Activated CD4-positive, alpha-beta T cell treated with anti-CD3 and anti-CD28 coated beads, Interleukin-2, Interleukin-4, amounts not matched to agents 100 ng/mL and 50 ng/mL, durations not matched to agents 16 hours and 8 hours (primary cell): ENCODE results near the gene MARK3.
"Not testable (repeated sequence)": the region's sequence is repeated elsewhere in the genome, so short reads cannot be mapped to it uniquely, and the experiment has no call there.

Source experiments
- DNase-seq: peaks from one replicate; pipeline ENCODE4 v3.0.0-alpha.2; 2020; ENCODE audit warnings: low spot score

Gene MARK3

GRCh38 chr14:103514596-103515421 lies 129.6 kb downstream of the MARK3 start:
- no peak for DNase-seq

- DNase-seq = no peak
Measured at GRCh38 chr14:103516426-103517173, 131.4 kb downstream of the MARK3 start.

DNA sequence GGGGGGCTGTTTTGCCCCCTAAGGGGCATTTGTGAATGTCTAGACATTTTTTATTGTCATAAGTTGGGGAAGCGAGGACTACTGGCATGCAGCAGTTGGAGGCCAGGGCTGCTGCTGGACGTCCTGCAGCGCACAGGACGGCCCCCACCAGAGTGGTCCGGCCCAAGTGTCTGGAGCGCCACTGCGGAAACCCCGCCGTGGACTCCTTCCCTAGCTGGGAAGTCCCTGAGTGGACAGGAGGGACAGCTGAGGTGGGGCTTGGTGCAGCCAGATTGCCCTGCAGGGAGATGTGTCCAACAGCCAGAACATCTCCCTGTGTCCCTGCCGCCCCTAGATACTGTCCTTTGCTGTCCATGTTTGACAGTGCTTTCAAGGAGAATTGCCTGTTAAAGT lies 132.0 kb downstream of the MARK3 start:
- DNase-seq = no peak

DNA sequence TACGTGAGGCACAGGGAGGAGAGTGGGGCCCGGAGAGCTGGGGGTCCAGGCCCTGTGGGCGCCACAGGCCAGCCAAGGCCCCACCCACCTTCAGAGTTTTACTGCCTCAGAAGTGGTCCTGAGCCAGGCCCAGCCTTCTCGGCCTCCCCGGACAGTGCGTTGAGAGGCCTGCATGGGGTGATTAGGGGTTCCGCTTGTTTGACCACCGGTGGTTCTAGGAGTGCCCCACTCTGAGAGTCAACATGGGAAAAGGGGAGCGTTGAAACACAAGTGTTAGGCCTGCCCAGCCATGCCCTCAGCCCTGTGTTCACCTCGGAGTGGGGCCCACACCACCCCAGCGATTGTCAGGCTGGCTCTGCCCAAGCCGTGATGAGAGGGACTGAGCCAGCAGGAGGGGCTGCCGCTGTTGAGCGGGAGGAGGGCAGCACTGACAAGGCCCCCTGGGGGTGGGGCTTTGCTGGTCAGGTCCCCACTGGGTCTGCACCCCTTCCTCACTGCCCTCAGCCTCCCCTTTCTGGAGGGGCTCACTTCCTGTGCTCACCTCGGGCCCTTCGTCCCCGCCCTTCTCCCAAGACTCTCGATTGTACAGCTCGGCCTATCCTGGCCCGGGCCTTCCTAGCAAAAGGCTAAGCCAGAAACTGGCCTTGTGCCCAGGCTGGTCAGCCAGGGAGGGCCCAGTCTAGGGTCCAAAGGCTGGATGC lies 132.7 kb downstream of the MARK3 start:
- no peak for DNase-seq

DNA sequence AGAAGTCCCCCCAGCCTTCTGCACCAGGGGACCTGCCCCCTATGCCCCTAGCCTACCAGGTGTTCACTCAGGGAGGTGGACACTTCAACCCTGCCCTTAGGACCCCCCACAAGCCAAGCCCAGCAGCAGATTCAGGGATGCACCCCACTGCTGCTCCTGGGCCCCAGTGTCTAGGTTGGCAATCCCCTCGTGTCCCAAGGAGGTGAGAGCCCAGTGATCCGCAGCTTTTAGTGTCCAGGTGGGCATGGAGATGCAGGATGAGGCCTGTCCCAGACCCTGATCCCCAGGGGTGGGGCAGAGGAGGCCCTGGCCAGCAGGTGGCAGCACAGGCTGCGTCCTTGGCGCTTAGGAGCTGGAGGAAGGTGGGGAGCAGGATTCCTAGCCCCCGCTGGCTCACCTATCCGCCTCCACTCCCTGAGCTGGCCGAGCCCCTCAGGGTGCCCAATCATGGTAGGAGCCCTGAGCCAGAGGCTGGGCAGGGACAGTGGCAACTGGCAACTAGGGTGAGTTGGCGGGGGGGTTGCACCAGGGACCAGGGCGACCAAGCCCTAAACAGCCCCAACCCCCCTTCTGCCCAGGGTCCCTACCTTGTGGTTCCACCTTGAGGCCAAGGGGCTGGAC lies 133.3 kb downstream of the MARK3 start:
- DNase-seq = peak; percentile 49

- DNase-seq = no peak
Measured at GRCh38 chr14:103519043-103519836, 134.0 kb downstream of the MARK3 start.

- no peak for DNase-seq
Measured at GRCh38 chr14:103519837-103520212, 134.6 kb downstream of the MARK3 start.

GRCh38 chr14:103520269-103520656 lies 135.0 kb downstream of the MARK3 start:
- no peak for DNase-seq

DNA sequence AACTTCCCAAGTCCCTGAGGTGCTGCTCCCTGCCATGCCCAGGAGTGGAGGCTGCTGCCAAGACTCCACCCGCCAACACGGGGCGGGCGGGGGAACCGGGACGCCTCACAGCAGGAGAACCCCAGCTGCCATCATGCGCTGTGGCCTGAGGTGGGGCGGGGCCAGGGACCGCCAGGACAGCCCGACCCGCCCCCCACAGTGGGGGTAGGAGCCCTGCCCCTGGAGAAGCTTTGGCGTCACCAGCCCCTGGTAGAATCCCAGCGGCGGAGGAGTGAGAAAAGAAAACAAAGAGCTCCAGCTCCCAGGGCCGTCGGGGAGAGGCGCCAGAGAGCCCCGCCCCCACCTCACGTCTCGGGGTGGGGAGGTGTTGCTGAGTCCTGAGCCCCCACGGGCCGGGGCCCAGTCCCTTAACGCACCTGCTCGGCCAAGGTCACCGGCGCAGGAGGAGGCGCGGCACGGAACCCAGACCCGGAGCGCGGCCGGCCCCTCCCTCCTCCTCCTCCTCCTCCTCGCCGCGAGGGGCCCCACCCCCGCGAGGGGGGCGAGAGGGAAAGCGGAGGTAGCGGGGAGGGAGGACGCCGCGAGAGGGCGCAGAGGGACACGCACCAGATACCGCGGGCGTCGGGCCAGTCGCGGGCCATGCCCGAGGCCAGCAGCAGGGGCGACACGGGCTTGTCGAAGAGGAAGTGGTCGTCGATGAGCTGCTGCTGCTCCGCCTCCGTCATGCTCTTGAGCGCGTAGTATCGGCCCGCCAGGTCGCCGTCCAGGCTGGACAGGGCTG lies 135.6 kb downstream of the MARK3 start:
- peak; percentile 37 for DNase-seq

DNA sequence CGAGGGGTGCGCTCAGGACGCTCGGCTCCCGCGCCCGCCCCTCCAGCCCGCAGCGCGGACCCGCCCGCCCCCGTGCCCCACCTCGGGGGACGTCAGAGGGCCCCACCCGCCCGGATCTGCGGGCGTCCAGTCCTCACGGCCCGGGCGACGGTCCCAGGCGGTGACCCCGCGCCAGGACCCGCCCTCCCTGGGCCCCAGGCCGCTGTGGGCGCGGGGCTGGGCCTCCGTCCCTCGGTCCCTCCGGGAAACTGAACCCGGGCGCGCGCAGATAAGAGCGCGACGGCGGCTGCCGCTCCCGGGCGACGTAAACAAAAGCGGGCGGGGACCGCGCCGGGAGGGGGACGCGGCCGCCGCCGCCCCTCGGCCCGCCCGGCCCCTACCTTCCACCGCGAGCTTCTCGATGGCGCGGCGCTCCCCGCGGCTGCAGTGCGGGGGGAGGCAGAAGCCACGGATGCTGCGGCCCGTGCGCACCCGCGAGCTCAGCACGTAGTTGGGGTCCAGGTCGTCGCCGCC lies 136.3 kb downstream of the MARK3 start:
- DNase-seq = no peak

- no peak for DNase-seq
Measured at GRCh38 chr14:103521951-103522563, 136.8 kb downstream of the MARK3 start.

DNA sequence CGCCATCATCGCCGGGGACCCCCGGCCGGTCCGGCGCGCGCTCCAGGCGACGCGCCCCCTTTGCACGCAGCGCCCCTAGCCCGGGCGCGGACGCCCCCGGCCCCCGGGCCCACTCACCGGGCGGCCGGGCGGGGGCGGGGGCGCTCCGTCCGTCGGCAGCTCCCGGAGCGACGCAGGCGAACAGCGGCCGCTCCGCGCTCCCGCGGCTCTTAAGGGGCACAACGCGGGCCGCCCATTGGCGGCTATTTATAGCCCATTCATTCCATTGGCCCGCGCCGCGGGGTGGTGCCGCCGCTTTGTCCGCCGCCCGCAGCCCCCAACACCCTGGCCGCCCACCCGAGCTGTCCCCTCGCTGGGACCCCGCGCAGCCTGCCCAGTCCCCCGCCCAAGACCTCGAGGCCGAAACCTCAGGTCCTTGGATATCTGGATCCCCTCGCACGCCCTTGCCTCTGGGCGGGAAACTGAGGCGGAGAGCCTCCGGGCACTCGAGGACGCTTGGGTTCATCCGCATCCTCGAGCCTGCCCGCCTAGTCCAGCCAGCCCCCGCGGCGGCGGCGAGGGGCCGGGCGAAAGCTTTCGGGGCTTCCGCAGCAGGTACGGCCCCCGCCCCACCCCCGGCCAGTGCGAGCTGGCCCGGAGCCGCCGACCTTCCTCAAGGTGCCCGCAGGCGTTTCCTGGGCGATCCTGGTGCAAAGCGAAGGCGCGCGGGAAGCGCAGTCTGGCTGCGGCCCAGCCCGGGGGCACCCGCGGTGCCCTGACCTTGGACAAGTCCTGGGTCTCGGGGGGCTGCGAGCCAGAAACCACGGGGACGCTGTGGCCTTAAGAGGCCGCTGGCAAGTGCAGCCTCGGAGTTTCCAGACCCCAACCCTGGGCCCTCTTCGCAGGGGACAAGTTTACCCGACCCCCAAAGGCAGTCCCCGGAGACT lies 137.7 kb downstream of the MARK3 start, which contains the start of gene CKB:
TSS of gene CKB (minus strand) at position 182 of the 926 bp plus-strand sequence. CDS start 337 bp downstream, outside the sequence.
- no peak for DNase-seq

DNA sequence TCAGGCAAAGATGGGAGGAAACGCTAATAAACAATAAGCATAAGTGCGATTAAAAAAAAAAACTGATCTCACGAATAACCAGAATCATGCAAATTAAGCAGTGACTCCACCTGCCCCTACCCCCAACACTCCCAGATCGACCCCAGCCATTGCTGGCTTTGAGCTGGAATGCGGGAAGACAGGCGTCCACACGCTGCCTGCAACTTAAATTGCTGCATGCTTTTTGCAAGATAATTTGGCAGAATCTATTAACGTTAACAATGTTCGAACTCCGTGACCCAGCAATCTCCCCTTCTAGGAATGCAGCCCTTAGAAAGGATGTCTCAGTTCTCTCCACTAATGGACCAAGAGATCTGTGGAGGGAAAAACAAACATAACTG lies 138.3 kb downstream of the MARK3 start:
- no peak for DNase-seq

GRCh38 chr14:103524002-103524935 lies 139.1 kb downstream of the MARK3 start:
- no peak for DNase-seq

DNA sequence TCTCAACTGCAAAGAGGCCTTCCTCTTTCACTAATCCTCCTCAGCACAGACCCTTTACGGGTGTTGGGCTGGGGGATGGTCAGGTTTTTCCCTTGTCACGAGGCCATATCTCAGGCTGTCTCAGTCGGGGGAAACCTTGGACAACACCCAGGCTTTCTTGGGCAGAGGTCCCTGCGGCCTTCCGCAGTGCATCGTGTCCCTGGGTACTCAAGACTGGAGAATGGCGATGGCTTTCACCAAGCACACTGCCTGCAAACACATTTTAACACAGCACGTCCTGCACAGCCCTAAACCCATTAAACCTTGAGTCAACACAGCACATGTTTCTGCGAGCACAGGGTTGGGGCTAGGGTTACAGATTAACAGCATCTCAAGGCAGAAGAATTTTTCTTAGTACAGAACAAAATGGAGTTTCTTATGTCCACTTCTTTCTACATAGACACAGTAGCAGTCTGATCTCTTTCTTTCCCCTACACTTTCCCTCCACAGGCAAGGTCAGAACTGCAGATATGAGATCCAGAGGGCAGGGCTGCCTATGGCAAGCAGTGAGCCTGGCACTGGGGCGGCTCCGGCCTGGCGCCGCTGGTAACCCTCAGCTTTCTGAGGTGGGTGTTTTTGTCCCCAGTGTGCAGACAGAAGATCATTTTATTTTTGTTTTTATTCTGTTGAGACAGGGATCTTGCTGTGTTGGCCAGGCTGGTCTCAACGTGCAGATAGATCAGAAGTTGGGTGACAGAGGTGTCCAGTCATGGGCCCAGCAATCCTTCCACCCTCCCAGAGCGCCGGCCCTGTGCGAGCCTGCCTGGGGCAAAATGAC lies 140.4 kb downstream of the MARK3 start:
- not testable (repeated sequence) for DNase-seq

DNA sequence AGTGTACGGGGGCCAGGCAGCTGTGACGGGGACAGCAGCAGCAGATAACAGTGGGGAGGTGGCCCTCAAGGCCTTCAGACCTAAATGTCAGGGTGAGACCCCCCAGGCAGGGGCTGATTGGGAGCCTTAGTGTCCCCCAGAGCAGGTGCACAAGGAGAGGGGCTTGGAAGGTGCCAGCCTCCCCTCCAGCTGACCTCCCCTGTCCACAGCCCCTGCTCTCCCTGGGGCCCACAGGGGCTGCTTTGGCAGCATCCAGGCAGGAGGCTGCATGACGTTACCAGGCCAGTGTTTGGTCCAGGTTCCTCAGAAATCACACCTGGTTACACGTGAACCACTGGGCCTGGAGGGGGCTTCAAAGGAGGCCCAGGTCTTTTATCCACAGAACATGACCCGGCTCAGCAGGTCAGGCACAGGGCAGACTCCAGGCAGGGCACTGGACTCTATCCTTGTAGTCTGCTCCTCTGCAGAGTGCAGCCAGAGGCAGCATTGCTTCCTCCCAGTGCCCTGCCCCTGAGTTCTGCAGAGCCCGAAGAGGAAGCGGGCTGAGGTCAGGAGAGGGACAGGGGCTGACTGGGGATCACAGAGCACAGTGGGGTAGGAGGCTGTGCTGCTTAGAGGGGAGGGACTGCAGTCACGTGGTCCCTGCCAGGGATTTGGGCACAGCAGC lies 141.2 kb downstream of the MARK3 start:
- DNase-seq = no peak
